ENCODE measurements around the gene GMIP. TPM values are rescaled to one million over a fixed set of nuclear protein-coding genes. Genes with fewer than 3 reads are reported as not detected.

The GMIP gene
- total and polyA plus RNA-seq, 2 of the 13 experiments (the other 11 are each of a cell fraction or from before 2014, with no cell fraction given): 1.5 to 1.8 TPM

- H3K4me1 ChIP-seq (ENCODE audit: insufficient read depth, low read length): no peaks in the 10 kb centered on the region
- H3K9ac ChIP-seq (ENCODE audit: insufficient read depth, low read depth, low read length): no peak overlapping the region
- in situ Hi-C loops (cut with HindIII; ENCODE audit: extremely low pct_ligation_motif_present, low pct_unique_long_range_greater_than_20kb): no loop called here
- ATAC-seq (no peak), DNase-seq (ENCODE audit: low spot score) (no peak), FAIRE-seq (no peak)
- no peak overlapping the region for H2AFZ ChIP-seq (ENCODE audit: low read length)
- no peaks in the 10 kb centered on the region for H3K9me3 ChIP-seq (ENCODE audit: low read length)
- no peaks in the 10 kb centered on the region for H4K20me1 ChIP-seq (ENCODE audit: insufficient read depth, low read length)
- H3K36me3 ChIP-seq (replicated peaks in 1 of 2; ENCODE audit: control insufficient read depth in 1 of 2, insufficient read depth in 2 of 2, low read length in 2 of 2): peaks cover 63 to 92% of the 10 kb centered on the region in 2 experiments
- POLR2A ChIA-PET: no interaction called here
- intact Hi-C loops (cut with micrococcal nuclease; ENCODE audit: unreplicated experiment): no loop called here
- no peak overlapping the region for H3K4me2 ChIP-seq (ENCODE audit: low read depth, low read length)
- WGBS (ENCODE audit: low lambda C conversion rate): 98% methylated on average over 19 of the region's 24 CpGs
- H3K27ac ChIP-seq (ENCODE audit: extremely low read length, insufficient read depth, low read length): no peak overlapping the region
- CTCF ChIA-PET (ENCODE audit: low intra/inter-chr PET ratio, low total read pairs): no interaction called here
- no TSS peak for BruUV-seq (replicated peaks)
- no peak overlapping the region for H3K4me3 ChIP-seq (replicated peaks in 1 of 3; ENCODE audit: insufficient read depth in 1 of 3, low read depth in 2 of 3, low read length in 3 of 3)
- no peaks in the 10 kb centered on the region for H3K27me3 ChIP-seq (ENCODE audit: control insufficient read depth in 1 of 2, insufficient read depth in 2 of 2, low read length in 2 of 2)
- TF ChIP-seq SAP130 (CRISPR knock-in tag; IDR thresholded peaks at IDR 0.05; ENCODE audit: low read depth): no peak
- no peak for TF ChIP-seq ZMAT5 (CRISPR knock-in tag; IDR thresholded peaks at IDR 0.05; ENCODE audit: borderline replicate concordance, low read depth)
- TF ChIP-seq AGO2 (optimal IDR thresholded peaks at IDR 0.05; ENCODE audit: low read depth, low read length): peak; percentile 47
- TF ChIP-seq ZNF296 (CRISPR knock-in tag; conservative IDR thresholded peaks at IDR 0.05): no peak
- no peak for TF ChIP-seq ZNF441 (CRISPR knock-in tag; IDR thresholded peaks at IDR 0.05; ENCODE audit: borderline replicate concordance)
- TF ChIP-seq, protein P1, sequence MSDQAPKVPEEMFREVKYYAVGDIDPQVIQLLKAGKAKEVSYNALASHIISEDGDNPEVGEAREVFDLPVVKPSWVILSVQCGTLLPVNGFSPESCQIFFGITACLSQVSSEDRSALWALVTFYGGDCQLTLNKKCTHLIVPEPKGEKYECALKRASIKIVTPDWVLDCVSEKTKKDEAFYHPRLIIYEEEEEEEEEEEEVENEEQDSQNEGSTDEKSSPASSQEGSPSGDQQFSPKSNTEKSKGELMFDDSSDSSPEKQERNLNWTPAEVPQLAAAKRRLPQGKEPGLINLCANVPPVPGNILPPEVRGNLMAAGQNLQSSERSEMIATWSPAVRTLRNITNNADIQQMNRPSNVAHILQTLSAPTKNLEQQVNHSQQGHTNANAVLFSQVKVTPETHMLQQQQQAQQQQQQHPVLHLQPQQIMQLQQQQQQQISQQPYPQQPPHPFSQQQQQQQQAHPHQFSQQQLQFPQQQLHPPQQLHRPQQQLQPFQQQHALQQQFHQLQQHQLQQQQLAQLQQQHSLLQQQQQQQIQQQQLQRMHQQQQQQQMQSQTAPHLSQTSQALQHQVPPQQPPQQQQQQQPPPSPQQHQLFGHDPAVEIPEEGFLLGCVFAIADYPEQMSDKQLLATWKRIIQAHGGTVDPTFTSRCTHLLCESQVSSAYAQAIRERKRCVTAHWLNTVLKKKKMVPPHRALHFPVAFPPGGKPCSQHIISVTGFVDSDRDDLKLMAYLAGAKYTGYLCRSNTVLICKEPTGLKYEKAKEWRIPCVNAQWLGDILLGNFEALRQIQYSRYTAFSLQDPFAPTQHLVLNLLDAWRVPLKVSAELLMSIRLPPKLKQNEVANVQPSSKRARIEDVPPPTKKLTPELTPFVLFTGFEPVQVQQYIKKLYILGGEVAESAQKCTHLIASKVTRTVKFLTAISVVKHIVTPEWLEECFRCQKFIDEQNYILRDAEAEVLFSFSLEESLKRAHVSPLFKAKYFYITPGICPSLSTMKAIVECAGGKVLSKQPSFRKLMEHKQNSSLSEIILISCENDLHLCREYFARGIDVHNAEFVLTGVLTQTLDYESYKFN (CRISPR knock-in tag; conservative IDR thresholded peaks at IDR 0.05): no peak
- peak; percentile 15 for TF ChIP-seq RBM22 (optimal IDR thresholded peaks at IDR 0.05; ENCODE audit: low read length)
- TF ChIP-seq SPEN (CRISPR knock-in tag; IDR thresholded peaks at IDR 0.05; ENCODE audit: low read depth): no peak
- no peak for TF ChIP-seq ZNF484 (CRISPR knock-in tag; IDR thresholded peaks at IDR 0.05; ENCODE audit: borderline replicate concordance, low read depth)
- no peak for TF ChIP-seq ZNF121 (CRISPR knock-in tag; IDR thresholded peaks at IDR 0.05)
- TF ChIP-seq ZNF597 (CRISPR knock-in tag; IDR thresholded peaks at IDR 0.05): no peak
- TF ChIP-seq ZBTB8A (CRISPR knock-in tag; IDR thresholded peaks at IDR 0.05; ENCODE audit: borderline replicate concordance, low read depth): no peak
- TF ChIP-seq ISX (CRISPR knock-in tag; conservative IDR thresholded peaks at IDR 0.05): no peak
- TF ChIP-seq RBFOX2 (IDR thresholded peaks at IDR 0.05; ENCODE audit: low read depth, low read length): 0 out of 2 replicates have a peak, but pooled peaks have one; percentile 6
- no peaks in the 10 kb centered on the region for H3K79me2 ChIP-seq (ENCODE audit: insufficient read depth, low read length)
These were observed 9.2 kb upstream of the GMIP start for GRCh38 chr19:19652482-19653295.

Measured in HepG2 (cell line).